SHP77 (cell line): ENCODE measurements around the gene AMIGO2.

Source experiments
- DNase-seq, 2 experiments: peaks; one replicate each; lab custom pipeline; 2025; lab: John Stamatoyannopoulos, UW

The AMIGO2 gene

GRCh38 chr12:47097276-47097896, 17.6 kb upstream of the AMIGO2 start:
- DNase-seq: no peak

- no peak for DNase-seq
Observed at GRCh38 chr12:47095446-47096236, 15.9 kb upstream of the AMIGO2 start.

DNA sequence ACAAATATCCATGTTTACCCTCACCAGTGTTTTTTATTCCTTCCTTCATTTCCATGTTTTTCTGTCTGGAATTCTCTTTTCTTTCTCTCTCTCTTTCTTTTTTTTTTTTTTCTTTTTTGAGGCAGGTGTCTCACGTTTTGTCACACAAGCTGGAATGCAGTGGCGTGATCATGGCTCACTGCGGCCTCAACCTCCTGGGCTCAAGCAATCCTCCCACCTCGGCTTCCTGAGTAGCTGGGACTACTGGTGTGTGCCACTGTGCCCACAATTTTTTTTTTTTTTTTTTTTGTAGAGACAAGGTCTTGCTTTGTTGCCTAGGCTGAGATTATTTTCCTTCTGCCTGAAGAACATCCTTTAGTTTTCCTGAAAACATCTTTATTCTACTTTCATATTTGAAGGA, 15.0 kb upstream of the AMIGO2 start:
- DNase-seq: no peak

GRCh38 chr12:47091009-47091408, 11.2 kb upstream of the AMIGO2 start:
- no peak for DNase-seq

GRCh38 chr12:47088021-47088944, 8.5 kb upstream of the AMIGO2 start:
- peak; percentile 90 to 94 for DNase-seq

- DNase-seq: peak; percentile 33 to 37
Observed at GRCh38 chr12:47087088-47087688, 7.4 kb upstream of the AMIGO2 start.

DNA sequence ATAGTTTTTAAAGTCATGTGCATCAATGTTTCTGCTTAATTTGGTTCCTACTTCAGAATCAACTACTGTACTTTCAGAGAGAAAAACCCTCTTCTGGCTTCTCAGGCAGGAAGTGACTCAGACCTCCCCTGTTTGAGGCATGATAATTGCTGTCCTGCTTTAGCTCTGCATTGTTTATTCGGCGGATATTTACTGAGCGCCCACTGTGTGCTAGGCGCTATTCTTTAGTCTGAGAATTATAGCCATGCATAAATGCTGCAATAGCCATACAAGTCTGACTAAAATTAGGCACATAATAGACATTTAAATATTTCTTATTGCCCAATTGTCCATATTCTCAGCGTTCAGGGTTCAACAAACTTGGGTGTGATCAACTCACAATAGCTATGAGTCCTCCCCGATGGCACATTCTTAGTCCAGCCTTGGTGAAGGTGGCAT, 6.1 kb upstream of the AMIGO2 start:
- peak; percentile 60 to 82 for DNase-seq

- DNase-seq: no peak
Observed at GRCh38 chr12:47084172-47084571, 4.4 kb upstream of the AMIGO2 start.

DNA sequence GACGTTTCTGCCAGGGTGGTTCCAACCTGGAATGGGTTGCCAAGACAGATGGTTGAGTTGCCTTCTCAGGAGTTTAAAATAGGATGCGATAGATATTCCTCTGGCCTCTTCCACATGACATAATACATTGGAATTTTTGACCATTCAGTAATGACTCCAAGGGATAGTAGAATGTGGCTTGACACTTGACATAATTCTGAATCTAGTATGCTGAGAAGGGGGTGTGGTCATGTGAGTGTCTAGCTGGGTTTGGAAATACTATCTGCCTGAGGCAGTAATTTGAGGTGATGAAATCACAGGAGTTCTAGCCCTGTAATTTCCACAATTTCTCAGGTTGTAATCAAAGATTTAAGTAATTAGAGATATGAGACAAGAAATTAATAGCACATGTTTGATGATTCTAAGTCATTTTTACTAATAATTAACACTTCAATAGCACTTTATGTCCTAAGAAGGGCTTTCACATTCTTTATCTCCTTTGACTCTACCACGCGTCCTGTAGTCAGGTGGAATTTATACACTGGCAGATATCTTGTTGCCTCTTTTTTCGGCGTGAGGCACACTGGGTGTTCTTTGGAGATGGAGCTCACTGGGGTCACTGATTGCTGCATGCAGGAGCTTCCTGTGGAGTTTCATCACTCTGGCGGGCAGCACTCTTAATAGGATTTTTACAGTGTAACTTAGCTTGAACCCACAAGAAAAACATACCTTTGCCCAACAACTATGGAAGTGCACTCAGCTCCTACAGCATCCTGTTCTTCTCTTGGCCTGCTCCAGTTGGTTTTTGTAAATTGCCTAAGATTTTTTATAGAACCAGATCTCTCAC, 3.2 kb upstream of the AMIGO2 start:
- peak; percentile 30 to 53 for DNase-seq

GRCh38 chr12:47082283-47082682, 2.5 kb upstream of the AMIGO2 start:
- no peak for DNase-seq

DNA sequence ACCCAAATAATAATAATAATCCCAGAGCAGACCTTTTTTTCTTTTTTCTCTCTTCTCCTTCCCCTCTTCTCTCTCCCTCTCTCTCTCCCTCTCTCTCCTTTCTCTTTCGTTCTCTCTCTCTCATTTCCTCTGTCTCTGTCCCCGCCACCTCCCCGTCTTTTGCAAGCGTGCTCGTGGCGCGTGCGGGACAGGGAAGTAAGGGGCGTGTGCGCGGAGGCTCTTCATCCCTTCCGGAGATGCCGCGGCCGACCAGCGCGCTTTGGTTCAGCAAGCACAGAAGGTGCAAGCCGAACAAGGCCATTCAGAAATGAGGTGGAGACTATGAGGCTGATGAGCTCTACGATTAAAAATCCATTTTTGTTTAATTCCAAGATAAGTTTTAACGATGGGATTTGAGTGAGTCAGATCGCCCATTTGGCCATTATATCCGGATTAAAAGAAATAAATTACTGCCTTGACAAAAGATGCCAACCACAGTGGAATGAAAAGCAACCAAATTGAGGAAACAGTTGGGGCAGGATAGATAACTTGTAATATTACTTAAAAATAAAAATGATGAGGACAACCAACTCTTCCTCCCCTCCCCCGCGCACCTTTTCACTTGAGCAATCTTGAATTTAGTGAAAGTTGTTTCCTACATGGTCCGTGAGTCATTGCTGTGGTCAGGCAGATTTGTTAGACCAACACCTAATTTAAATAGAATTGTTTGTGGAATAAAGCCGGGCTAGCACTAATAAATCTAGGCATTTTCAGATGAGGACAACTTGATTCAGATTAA, 1.2 kb upstream of the AMIGO2 start:
- peak; percentile 60 to 81 for DNase-seq

DNA sequence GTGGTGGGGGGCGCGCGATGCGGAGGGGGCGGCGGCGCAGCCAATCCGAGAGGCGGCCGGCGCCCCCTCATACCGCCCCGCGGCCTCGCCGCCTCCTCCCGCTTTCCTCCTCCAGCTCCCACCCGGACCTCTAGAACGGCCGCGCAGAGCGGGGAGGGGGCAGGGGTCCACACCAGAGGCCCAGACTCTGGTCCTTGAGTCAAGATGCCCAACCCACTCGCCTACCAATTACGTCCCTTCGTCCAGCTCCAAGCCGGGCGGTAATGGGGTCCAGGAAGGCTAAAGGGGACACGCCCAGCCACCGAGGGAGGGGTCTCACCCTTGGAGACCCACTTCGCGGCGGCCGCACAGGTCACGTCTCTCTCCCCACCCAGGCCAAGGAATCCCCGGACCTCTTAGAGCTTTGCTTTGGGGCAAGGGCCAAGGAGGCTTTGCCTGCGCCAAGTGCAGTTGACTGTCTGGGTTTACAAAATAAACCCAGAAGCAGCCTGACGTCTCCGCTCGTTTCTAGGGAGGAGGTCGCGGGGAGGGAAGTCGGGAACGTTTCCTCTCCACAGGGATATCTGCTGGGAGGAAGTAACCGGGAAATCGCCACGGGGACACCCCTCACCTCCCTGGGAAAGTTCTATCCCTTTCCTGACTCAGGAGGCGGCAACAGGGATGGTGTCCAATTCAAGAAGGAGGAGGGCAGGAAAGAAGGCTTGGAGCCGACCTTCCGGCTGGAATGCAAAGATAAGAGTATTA, 394 bp upstream of the AMIGO2 start:
- DNase-seq: peak; percentile 66 to 67

DNA sequence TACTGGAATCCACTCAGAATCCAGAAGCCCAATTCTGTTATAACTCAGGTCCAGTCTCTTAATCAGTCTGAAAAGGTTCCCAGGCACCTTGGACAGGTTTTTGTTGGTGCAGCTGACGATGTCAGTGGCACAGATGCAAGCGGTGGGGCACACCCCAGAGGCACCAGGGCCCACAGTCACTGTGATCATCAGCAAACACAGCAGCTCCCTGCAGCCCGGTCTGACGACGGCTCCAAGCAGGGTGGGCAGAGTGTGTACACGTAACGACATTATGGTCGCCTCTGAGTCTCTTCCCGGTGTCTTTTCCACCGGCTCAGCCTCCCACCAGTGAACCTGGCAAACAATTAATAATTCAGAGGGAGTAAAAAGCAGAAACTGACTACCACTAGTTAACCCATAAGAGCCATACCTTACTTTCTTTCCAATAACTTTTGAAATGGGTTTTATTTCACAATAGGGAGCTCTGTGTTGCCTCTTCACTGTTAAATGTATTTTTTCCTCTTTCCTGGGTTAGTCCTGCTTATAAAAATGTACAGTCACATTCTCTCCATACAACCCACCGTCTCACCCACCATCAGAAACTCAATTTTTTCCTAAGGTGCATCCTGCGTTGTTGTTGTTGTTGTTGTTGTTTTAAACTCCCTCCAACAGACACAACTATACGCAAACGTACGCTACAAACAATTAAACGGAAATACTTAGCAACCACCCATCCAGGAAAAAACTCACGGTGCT, 859 bp downstream of the AMIGO2 start:
- DNase-seq: peak; percentile 27 to 57

DNA sequence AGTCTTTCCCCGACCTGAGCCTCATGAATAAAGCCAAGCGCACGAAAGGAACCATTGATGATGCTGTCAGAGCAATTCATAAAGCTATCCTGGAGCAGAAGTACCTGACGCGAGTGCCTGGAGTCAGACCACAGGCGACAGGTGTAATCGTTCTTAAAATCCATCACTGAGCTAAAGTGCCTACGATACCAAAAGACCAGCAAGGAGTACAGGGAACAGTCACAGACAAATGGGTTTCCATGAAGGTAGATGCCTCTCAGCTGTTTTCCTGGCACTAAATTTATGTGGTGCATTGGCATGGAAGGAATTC, 1.7 kb downstream of the AMIGO2 start:
- DNase-seq: no peak

DNA sequence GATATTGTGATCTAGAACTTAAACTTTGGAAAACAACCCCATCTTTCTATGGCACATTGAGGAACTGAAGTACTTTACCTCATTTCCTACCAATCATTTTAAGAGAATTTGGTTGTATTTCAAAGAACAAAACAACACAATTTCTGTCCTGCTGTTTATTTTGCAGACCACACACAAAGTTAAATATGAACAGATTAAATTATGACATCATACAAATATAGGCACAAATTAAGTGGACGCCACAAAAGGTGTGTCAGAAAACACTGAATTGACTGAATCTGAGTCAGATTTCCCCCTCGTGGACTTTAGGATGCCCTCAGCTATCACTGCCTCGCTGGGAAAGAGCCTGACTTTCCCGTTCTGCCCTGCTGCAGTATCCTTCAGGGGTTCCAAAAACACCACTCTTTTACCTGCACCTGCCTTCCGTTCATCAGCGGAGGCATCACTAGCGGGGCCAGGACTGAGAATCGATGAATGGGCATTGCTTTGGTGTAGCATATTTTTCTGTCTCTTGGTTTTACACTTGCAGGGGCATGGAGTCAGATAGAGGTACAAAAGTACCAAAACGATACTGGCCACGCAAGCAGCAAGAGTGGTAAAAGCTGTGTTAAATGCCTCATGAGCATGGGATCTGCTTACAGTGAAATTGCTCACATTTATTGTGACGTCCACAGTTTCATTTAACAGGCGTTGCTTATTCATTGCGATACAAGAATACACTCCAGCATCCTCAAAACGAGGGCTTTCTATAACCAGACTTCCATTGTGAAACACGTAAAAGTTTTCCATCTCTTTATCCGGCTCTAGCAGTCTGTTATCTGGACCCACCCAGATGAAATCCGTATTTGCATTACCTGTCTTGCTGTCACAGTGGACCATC, 2.3 kb downstream of the AMIGO2 start:
- DNase-seq: no peak

DNA sequence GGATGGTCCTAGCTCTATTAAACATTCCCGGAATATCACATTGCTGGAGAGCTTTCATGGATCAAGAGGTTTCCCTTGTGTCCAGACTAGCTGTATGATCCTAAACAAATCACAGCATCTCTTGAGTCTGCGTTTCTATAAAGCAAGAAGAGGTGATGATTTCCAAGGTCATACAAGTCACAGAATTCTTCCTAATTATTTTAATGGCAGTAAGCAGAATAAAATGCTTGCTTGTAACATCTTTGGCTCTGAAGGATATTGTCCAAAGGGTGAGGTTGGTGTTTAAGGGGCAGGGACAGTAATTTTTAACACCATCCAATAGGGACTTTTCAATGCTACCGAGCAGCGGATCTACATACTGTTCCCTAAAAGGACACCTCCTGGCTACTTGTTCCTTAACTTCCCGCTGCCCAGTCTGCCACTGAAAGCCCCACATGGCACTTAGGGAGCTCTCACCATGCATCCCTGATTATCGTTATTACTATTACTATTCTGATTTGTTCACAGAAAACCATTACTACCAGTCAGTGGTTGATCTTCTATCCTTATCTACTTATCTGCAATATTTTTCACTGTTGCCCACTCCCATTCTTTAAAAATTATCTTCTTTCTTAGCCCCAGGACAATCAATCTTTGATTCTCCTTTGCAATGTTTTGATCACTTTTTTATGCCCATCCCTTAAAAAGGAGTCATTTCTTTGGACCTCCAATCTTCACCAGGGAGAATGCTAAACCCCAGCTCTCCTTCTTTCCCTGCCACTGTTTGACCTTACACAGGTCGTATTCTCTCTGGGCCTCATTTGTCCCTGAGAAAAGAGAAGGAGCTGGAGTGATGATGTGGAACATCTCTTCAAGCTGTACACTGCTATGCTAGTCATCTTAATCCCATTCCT, 4.3 kb downstream of the AMIGO2 start:
- DNase-seq: no peak

DNA sequence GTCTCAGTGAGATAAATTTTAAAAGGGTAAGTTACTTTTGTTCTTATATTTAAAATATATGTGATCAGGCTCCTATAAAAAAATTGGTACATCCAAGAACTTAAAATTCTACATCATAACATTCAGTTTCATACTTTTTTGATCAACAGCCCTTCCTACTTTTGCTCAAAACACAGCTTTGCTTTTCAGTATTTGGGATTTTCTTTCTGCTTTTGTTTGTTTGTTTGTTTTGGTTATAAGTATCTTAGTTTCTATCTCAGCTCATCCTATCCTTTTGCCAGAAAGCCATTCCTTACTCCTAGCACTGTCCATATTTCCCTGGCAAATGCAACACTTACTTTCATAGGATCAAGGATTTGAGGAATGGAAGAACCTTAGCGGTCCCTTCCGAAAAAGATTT, 5.0 kb downstream of the AMIGO2 start:
- no peak for DNase-seq
